Activated CD8-positive, alpha-beta memory T cell treated with anti-CD3 and anti-CD28 coated beads for 36 hours (primary cell): ENCODE results near the gene NKAIN4. TPM values are rescaled to one million over a fixed set of nuclear protein-coding genes. Genes with fewer than 3 reads are reported as not detected.

Experiments used
- CTCF ChIA-PET: fragments of 350-600 bp; sonication (Branson Sonifier 250); formaldehyde crosslinking; loops from one replicate; lab custom pipeline; 2021; ENCODE audit warnings: antibody characterized with exemption; lab: Charles Lee
- POLR2A ChIA-PET: fragments of 350-600 bp; sonication (Branson Sonifier 250); formaldehyde crosslinking; loops from one replicate; lab custom pipeline; 2021; ENCODE audit warnings: antibody characterized with exemption; lab: Charles Lee
- total RNA-seq, 2 experiments: library from RNA; stranded (reverse); gene quantifications; one replicate each; pipeline ENCODE4 v1.2.3, GENCODE V29; 2021

Gene NKAIN4
- total RNA-seq, 2 experiments from 2014 or later = not detected

DNA sequence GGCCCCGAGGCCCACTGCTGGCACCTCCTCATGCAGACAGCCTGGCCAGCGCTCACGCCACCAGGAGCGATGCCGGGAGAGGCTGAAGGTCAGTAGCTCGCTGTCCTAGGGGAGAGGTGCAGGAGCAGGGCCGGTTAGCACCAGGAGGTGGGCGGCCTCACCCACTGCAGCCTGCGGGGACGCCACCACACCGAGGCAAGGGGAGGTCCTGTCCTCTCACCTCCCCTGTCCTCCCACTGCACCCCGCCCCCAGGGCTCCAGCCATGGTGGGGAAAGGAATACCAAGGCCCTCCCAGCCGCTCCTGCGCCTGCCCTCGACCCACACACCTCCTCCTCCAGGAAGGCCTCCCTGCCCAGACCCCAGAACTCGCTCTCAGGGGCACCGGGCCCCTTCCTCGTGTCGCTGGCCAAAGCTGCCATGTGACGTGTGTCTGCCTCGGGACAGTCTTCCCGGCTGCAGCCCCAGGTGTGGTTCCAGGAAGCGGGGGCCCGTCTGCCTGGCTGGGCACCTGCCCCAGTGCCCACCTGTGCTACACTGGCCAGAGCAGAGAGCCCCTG lies 6.5 kb downstream of the NKAIN4 start:
- CTCF ChIA-PET = no interaction called here
- POLR2A ChIA-PET = no interaction called here

DNA sequence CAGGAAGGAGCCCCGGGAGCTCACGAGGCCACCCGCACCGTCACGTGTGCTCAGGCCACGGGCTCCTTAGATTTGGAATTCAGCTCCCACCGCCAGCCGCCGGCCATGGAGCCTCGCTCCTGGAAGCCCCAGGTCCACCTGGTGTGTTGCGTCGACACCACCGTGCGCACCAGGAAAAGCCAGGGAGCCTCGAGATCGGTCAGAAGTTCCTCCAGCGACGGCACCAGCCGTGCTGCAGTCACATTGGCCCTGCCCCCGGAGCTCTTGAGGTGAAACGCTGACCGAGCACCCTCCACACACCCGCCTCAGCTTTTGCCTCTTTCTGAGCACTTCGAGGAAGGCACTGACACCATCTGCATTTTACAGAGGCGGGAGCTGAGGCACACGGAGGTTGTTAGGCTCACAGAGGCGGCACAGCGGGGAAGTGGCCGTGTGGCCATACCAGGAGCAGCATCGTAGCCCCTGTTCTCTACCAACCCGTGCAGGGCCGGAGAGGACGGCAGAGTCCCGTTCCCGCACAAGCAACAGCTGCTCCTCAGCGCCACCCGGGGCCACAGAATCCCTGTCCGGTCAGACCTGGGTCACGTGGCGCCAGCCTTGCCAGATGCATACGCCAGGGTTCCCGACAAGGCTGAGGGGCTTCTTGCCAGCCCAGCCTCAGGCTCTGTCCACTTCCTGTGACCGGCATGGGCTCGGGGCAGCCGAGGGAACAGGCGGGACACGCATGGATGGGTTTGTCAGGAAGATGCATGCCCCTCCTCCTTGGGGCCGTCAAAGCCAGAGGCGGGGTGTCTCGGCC lies 7.6 kb downstream of the NKAIN4 start:
- ChIA-PET POLR2A (no interaction called here), CTCF (interaction anchor here (0.7 to 1.6 kb wide), 3 partner anchors 16 to 252 kb away, joined by 3 to 5 read pairs (median 3); no protein-coding TSS in a partner anchor)

DNA sequence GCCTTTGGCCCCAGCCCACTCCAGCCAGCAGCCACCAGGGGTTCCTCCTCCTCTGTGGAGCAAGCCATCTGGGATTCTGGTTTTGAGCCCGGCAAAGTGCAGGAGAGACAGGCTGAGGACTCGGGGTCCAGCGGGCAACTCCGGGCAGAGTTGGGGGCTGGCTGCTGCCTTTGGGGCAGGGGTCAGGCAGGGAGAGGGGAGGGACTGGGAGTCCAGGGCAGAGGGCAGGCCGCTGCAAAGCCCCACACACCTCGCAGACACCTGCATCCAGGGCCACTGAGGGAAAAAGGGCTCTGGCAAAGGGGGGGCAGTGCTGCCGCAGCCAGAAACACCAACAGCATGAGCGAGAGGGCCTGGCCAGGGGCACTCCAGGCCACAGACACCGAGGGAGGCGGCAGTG lies 9.8 kb downstream of the NKAIN4 start:
- ChIA-PET POLR2A (no interaction called here), CTCF (interaction anchor here (1.7 kb wide), 1 partner anchor 21 kb away, joined by 5 read pairs; no protein-coding TSS in a partner anchor)

DNA sequence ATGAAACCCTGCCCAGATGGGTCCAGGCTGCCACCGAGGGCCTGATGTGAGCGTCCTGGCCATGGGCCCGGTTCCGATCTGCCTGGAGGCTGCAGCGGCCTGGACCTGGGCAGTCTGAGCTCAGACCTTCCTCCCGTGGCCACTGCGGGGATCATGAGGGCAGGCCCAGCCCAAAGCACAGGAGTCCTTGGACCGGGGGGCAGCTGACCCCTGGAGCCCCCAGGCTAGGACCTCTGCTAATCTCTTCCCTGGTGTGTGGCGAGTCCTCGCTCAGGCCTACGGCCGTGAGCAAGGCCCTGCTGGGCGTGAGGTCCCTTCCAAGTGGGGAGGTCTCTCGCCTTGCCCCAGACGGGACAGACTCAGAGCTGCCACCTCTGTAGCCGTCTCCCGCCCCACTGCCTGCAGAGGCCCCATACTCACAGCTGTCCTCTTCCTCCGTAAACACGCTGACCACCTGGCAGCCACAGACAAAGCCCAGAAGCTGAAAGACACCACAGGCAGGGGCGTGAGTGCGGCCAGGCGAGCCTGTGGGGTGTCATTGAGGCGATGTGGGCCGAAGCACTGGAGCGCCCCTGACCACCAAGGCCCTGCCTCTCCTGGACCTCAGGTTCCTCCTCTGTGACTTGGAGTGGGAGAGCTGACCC lies 10.5 kb downstream of the NKAIN4 start:
- ChIA-PET POLR2A (no interaction called here), CTCF (interaction anchor here (1.7 kb wide), 1 partner anchor 20 kb away, joined by 5 read pairs; no protein-coding TSS in a partner anchor)

DNA sequence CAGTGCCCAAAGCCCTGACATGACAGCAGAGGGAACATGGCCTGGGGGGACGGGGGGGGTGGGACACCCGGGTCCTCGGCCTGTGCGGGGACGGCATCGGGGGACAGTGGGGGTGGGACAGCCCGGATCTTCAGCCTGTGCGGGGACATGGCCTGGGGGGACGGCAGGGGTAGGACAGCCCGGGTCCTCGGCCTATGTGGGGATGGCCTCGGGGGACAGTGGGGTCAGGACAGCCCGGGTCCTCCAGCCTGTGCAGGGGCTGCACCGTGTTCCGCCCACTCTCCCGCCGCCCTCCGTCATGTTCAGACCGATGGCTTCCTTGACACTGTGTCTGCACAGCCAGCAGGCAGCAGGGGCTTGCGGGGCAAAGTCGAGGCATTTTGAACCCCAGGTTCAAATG lies 11.5 kb downstream of the NKAIN4 start:
- POLR2A ChIA-PET = no interaction called here
- CTCF ChIA-PET = interaction anchor here (1.7 kb wide), 1 partner anchor 19 kb away, joined by 5 read pairs; no protein-coding TSS in a partner anchor

DNA sequence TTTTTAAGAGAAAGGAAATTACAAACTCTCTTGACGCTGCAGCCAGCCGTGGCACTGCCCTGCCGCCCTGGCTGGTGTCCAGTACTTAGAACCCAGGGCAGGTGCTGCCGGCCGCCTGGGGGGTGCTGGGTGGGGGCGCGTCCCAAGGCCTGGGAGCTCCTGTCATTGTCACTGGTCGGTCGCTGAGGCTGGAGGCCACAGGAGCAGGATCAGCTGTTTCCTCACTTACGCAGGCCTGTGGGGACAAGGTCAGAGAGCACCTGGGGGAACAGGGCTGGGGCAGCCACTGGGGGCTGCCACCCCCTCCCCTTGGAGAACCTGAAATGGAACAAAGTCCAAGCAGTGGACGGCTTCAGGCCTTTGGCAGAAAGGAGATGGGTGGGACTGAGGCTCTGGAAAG lies 13.0 kb downstream of the NKAIN4 start:
- CTCF ChIA-PET = interaction anchor here (1.8 kb wide), 1 partner anchor 18 kb away, joined by 5 read pairs; no protein-coding TSS in a partner anchor
- POLR2A ChIA-PET = no interaction called here

DNA sequence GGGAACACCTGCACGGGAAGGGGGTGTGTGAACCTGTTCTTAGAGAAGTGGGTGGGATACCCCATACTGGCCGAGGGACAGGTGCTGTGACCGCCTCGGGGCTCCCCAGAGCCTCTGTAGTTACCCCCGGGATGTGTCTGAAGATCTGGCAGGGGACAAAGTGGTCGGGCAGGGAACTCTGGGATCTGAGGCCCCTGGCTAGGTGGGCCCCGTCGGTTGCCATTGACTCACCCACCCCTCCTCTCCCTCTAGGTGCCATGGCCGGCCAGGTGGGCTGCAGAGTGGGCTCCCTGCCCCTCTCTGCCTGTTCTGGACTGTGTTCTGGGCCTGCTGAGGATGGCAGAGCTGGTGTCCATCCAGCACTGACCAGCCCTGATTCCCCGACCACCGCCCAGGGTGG lies 14.3 kb downstream of the NKAIN4 start:
- ChIA-PET POLR2A (no interaction called here), CTCF (interaction anchor here (1.8 kb wide), 1 partner anchor 17 kb away, joined by 5 read pairs; no protein-coding TSS in a partner anchor)

DNA sequence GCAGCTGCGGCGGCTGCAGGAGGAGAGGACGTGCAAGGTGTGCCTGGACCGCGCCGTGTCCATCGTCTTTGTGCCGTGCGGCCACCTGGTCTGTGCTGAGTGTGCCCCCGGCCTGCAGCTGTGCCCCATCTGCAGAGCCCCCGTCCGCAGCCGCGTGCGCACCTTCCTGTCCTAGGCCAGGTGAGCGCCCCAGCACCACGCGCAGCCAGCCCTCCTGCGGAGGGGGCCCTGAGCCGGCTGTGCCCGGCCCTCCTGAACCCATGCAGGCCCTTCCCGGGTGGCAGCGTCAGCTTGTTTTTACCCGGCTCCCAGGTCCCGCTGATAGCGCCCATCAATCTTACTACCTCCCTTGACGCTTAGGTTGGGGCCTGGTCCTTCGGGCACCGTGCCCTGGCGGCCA lies 14.8 kb downstream of the NKAIN4 start:
- ChIA-PET POLR2A (interaction anchor here (0.5 kb wide), 1 partner anchor 143 kb away, joined by 4 read pairs; no protein-coding TSS in a partner anchor), CTCF (interaction anchor here (1.8 kb wide), 1 partner anchor 16 kb away, joined by 5 read pairs; no protein-coding TSS in a partner anchor)

DNA sequence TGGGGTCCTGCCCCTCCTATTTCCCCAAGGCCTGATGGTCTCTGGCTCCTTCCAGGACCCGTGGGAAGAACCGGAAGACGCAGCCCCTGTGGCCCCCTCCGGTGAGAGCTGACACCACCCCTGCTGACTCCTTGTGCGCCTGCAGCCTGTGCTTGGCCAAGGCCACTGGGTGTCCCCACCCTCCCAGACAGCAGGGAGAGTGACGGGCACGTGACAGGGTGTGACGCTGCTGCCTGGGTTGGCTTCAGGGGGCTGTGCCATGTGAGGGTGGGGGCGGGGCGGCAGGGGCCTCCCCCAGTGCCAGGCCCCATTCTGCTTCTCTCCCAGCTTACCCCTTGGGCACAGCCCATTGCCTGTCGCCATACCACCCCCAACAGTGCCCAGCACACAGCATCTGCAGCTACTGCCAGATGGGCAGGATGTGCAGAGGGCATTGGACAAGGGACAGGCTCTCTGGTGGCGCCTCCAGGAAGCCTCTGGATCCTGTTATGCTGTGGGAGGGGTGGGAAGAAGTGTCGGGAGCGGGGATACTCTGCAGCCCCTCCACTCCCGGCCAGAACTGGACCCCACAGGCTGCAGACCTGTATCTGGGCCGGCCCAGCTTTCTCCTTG lies 15.6 kb downstream of the NKAIN4 start:
- ChIA-PET CTCF (no interaction called here), POLR2A (no interaction called here)

DNA sequence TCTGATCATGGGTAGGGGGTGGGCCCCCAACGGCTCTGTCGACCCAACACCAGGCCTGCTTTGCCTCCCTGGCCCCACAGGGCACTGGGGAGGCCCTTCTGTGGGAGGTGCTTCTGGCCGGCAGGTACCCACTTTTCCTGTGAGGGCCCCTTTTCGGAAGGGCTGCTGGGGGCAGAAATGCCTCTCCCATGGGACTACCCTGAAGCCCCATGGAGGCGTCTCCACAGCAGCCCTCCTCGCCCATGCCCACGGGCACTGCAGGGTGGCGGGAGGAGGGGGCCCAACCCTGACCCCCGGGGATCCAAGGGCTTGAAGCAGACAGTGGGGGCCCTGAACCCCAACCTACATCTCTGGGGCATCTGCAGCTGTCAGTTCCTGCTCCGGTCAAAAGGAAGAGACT lies 16.2 kb downstream of the NKAIN4 start:
- CTCF ChIA-PET = no interaction called here
- POLR2A ChIA-PET = no interaction called here

DNA sequence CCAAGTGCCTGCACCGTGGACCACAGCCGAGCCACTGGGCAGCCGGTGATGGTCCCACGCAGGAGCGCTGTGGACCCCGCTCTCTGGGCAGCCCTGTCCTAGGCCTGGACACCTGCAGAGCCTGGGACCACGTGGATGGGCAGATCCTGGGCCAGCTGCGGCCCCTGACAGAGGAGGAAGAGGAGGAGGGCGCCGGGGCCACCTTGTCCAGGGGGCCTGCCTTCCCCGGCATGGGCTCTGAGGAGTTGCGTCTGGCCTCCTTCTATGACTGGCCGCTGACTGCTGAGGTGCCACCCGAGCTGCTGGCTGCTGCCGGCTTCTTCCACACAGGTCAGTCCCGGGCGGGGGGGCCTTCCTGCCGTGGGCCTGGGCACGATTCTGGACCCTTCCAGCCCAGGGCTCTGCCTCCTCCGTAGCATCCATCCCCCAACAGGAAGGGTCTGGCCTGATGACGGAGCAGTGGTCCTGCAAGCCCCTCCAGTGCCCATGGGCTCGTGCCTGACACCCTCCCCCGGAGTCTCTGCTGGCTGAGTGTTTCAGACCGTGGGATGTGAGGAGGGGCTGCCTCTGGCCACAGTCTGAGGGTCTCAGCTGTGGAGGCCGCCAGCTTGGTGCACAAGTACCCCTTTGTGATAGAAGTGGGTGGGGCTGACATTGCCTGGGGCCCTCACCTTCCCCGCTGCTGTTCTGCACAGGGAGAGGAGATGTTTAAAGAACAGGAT lies 18.0 kb downstream of the NKAIN4 start:
- ChIA-PET CTCF (interaction anchor here (0.7 to 3.9 kb wide), 2 partner anchors 12 to 57 kb away, joined by 3 to 26 read pairs; no protein-coding TSS in a partner anchor), POLR2A (no interaction called here)

DNA sequence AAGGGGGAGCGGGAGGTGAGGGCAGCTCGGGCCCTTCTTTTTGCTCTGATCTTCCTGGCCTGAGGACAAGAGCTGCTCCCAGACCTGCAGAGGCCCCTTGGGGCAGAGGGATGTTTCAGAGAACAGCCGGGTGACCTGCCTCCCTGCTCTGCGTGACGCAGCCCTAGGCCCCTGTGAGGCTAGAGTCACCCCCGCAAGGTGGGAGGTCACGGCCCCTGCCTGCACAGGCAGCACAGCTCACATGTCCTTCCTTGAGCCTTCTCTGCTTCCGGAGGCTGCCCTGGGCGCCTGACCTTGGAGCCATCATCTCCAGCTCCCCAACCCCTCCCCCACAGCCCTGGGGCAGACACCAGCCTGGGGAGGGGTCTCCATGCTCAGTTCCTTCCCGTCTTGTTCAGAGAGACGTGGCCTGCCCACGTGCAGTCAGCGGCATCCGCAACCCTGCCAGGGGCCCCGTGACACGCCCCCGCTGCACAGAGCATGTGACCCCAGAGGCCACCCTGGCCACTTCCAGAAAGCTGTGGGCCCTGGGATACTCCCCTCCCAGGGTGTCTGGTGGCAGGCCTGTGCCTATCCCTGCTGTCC lies 18.8 kb downstream of the NKAIN4 start, which contains the start of gene BIRC7:
Gene BIRC7, plus strand, starts transcription at position 507 of the 585 bp plus-strand sequence. CDS start 192 bp downstream, outside the sequence.
- ChIA-PET POLR2A (no interaction called here), CTCF (interaction anchor here (0.7 to 3.9 kb wide), 2 partner anchors 12 to 56 kb away, joined by 3 to 26 read pairs; no protein-coding TSS in a partner anchor)

DNA sequence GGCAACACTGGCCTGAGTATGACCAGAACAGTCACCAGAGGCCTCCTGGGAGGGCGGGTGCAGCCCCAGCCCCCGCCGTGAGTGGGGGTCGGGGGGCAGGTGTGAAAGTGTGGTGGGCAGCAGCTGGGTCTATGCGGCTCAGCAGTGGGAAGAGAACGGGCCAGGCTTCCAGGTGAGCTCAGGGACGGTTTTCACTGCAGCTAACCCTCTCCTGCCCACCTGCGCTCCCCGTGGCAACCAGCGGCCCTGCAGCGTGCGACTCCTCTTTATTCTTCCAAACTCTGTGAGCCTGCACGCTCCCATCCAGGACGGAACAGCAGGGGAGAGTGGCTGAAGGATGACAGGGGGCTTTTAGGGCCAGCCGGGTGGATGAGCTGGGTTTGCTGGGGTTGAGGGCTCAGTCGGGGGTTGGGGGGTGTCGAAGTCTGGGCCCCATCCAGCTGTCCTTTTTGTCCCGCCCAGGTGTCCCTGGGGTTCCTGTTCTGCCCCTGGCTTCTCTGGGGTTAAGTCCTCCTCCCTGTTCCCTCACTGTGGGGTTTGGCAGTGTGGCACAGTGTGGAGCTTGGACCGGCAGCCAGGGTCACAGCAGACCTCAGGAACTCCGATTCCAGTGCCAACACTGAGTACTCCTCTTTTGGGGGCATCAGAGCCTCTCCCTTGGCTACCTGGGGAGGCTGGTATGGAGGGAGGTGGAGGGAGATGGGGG lies 19.4 kb downstream of the NKAIN4 start:
- ChIA-PET CTCF (interaction anchor here (1.0 to 3.9 kb wide), 2 partner anchors 10 to 11 kb away, joined by 3 to 26 read pairs; no protein-coding TSS in a partner anchor), POLR2A (no interaction called here)

DNA sequence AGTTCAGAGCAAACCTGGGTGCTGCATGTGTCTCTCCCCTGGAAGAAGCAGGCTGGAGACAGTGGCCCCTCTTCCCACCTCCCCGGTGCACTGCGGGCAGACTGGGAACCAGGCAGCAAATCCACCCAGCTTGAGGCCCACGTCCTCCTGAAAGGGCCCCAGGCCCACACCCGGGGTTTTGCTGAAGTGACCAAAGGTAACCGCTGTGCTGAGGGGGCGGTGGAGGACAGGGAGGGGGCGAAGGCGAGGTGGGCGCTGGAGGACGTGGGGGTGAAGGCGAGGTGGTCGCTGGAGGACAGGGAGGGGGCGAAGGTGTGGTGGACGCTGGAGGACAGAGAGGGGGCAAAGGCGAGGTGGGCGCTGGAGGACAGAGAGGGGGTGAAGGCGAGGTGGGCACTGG lies 20.3 kb downstream of the NKAIN4 start:
- ChIA-PET POLR2A (no interaction called here), CTCF (interaction anchor here (3.9 kb wide), 1 partner anchor 10 kb away, joined by 26 read pairs; no protein-coding TSS in a partner anchor)

DNA sequence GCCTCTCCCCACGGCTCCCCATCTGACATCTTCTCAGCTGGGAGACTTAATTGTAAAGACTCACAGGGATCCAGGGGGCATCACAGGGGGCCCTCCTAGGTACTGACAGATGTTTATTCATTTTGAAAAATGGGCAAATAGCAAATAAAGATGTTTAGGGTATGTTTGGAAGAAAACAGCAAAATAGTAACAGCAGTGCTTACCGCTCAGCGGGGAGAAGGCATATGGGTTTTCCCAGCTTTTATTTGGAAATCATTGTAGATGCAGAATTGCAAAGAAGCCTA lies 21.3 kb downstream of the NKAIN4 start:
- CTCF ChIA-PET = interaction anchor here (3.9 kb wide), 1 partner anchor 9 kb away, joined by 26 read pairs; no protein-coding TSS in a partner anchor
- POLR2A ChIA-PET = no interaction called here

DNA sequence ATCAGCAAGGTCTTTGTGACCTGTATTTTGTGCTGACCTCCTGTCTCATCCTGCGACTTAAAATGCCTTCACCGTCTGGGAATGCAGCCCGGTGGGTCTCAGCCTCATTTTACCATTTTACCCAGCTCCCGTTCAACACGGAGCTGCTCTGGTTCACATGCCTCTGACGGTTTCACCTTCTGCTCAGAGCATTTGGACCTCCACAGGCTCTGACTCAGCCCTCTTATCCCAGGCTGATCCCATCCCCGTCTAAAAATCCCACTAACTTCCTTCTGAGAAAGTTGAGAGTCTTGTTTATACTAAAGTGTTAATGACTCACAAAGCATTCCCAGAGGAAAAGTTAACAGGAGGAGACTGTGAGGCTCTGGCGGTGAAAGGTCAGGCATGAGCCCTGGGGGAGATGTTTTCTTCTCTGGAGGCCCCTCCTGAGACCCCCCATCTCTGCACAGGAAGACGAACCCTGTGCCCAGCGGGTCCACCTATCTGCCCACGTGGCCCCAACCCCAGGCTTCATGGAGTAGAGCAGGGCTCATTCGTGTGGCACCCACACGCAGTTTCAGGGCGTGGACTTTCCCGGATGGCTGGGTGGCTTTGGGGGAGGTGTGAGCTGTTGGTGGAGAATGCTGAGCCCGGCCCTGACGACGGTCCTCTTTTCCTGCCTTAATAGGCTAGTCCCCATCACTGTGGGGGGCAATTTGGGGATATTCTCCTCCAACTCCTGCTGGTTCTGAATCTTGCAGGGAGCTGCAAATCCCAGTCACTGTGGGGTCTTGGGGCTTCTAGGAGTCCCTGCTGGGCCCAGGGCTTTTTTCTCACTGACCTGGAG lies 21.8 kb downstream of the NKAIN4 start:
- ChIA-PET CTCF (interaction anchor here (3.9 kb wide), 1 partner anchor 9 kb away, joined by 26 read pairs; no protein-coding TSS in a partner anchor), POLR2A (no interaction called here)

DNA sequence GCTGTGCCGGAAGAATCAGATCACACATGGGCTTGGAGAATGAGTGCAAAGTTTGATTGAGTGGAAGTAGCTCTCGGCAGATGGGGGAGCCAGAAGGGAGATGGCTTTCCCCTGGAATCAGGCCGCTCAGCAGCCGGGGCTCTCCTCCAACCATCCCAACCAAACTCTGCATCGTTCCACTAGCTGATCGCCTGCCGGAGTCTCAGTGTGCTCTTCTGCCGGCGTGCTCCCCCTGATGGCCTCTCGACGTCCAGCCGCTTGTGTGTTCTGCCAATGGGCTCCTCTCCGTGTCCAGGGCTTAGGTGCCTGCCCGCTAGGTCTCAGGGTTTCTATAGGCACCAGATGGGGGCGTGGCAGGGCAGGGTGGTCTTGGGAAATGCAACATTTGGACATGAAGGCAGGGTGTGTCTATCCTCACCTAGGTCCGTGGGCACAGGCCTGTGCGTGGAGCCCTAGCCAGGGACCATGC lies 23.4 kb downstream of the NKAIN4 start:
- ChIA-PET CTCF (interaction anchor here (1.0 kb wide), 1 partner anchor 15 kb away, joined by 3 read pairs; no protein-coding TSS in a partner anchor), POLR2A (no interaction called here)
